Caco-2 (cell line): ENCODE measurements around the gene ASB8. TPM values are rescaled to one million over a fixed set of nuclear protein-coding genes. Genes with fewer than 3 reads are reported as not detected.

Experiments
- BruUV-seq: library from RNA; stranded (reverse); fragments of 400-500 nt; replicated peaks from 2 replicates; lab custom pipeline; 2021; lab: Mats Ljungman, UMichigan
- CTCF ChIA-PET: fragments of 300-600 bp; sonication (Branson Sonifier 250); formaldehyde crosslinking; loops from one replicate; lab custom pipeline; 2022; ENCODE audit warnings: antibody characterized with exemption; lab: Charles Lee
- POLR2A ChIA-PET: fragments of 300-600 bp; sonication (Branson Sonifier 250); formaldehyde crosslinking; loops from one replicate; lab custom pipeline; 2022; ENCODE audit warnings: antibody characterized with exemption; lab: Charles Lee
- DNase-seq, 2 experiments: peaks; one replicate each; pipeline versions ENCODE4 v3.0.0 to v3.0.0-alpha.2; 2020 to 2022
- H3K27me3 ChIP-seq: replicated peaks from 2 replicates; pipeline ENCODE4 v1.6.0; 2011; ENCODE audit warnings: low read length; ENCODE audit not compliant: control insufficient read depth, insufficient read depth
- H3K36me3 ChIP-seq: 2 replicates; pipeline ENCODE4 v1.5.1; 2011; ENCODE audit warnings: low read length; ENCODE audit not compliant: control insufficient read depth, insufficient read depth
- H3K4me1 ChIP-seq: fragments of 250-450 bp; sonication (Bioruptor Pico); 2 replicates; pipeline ENCODE4 v1.5.1; 2020; ENCODE audit warnings: mild to moderate bottlenecking
- H3K4me3 ChIP-seq: 2 replicates; pipeline ENCODE4 v1.5.1; 2011; ENCODE audit warnings: low read depth, mild to moderate bottlenecking, control low read depth, low read length
- H3K9me3 ChIP-seq: fragments of 250-450 bp; sonication (Bioruptor Pico); 2 replicates; pipeline ENCODE4 v1.5.1; 2020; ENCODE audit warnings: mild to moderate bottlenecking, moderate library complexity
- H3K27ac Mint-ChIP-seq: one replicate; pipeline ENCODE4 v1.8.0; 2022; ENCODE audit warnings: mixed read lengths; ENCODE audit not compliant: unreplicated experiment
- H3K27me3 Mint-ChIP-seq: one replicate; pipeline ENCODE4 v1.8.0; 2022; ENCODE audit warnings: mixed read lengths; ENCODE audit not compliant: insufficient read depth, unreplicated experiment
- H3K36me3 Mint-ChIP-seq: one replicate; pipeline ENCODE4 v1.8.0; 2022; ENCODE audit warnings: mild to moderate bottlenecking, mixed read lengths; ENCODE audit not compliant: insufficient read depth, unreplicated experiment
- H3K4me1 Mint-ChIP-seq: one replicate; pipeline ENCODE4 v1.8.0; 2022; ENCODE audit warnings: low read depth, mixed read lengths; ENCODE audit not compliant: unreplicated experiment
- H3K4me3 Mint-ChIP-seq: one replicate; pipeline ENCODE4 v1.8.0; 2022; ENCODE audit warnings: mild to moderate bottlenecking, moderate library complexity, mixed read lengths; ENCODE audit not compliant: unreplicated experiment
- H3K9me3 Mint-ChIP-seq: one replicate; pipeline ENCODE4 v1.8.0; 2022; ENCODE audit warnings: mixed read lengths; ENCODE audit not compliant: unreplicated experiment
- intact Hi-C: fragments of 100-400 bp; cut with micrococcal nuclease; formaldehyde crosslinking; loops from one replicate; pipeline ENCODE4 v1.10.0; 2022; ENCODE audit not compliant: unreplicated experiment
- total RNA-seq: library from RNA; stranded (reverse); gene quantifications from 2 replicates; pipeline ENCODE4 v1.2.3, GENCODE V29; 2022
- TF ChIP-seq, protein P1 (sequence below), 2 experiments: fragments of 200-600 bp in 1 of 2; IDR thresholded peaks; 1 replicate in 1 of 2; 2 replicates in 1 of 2; pipeline versions ENCODE4 v1.5.1 to v1.8.0; 2011 to 2022; ENCODE audit warnings: antibody characterized with exemption in 1 of 2, control low read depth in 1 of 2, inconsistent platforms in 1 of 2, low read depth in 1 of 2, low read length in 1 of 2, mild to moderate bottlenecking in 1 of 2, moderate library complexity in 1 of 2; ENCODE audit not compliant: insufficient read depth in 1 of 2, severe bottlenecking in 1 of 2, unreplicated experiment in 1 of 2

Gene ASB8
- total RNA-seq, 1 experiment from 2014 or later = 30.6 TPM

DNA sequence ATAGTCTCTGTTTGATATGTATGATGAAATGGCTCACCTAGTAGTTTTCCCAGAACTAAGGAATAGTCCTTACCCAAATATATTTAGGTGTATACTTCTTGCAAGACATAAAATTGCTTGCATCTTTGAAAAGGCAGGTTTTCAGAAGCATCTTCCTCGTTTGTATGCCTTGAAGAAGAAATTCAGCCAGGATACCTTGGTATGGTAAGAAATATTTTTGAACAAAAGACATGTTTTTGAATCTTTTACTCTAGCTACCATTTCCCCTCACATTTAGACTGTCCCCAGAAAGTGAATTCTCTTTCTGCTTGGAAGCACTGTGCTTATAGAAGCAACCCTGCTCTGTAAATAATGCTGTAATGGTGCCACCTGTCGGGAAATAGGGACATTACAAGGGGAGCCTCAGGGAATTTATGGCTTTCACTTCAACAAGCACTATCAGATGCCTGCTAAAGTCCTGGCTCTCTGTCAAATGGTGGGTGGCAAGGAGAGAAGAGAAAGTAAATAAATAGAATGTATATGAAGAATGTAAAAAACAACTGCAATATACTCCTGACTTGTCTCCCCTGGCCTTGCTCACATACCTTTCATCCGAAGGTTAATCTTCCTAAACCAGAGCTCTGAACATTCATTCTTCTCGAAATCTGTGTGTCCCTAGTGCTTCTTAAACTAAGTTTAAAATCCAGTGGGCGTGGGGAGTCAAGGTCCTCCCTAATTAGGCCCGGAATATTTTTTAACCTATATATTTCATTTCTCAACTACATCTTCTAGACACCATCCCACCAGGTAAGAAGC is 32.2 kb upstream of the ASB8 start:
- H3K36me3 Mint-ChIP-seq = no peaks in the 10 kb centered on the region
- Histone ChIP-seq H3K27me3 (no peaks in the 10 kb centered on the region), H3K4me1 (peaks cover 24% of the 10 kb centered on the region), H3K4me3 (no peak overlapping the region), H3K9me3 (no peaks in the 10 kb centered on the region), H3K36me3 (no peaks in the 10 kb centered on the region)
- ChIA-PET CTCF (interaction anchor here (0.5 to 1.4 kb wide), 7 partner anchors 8 to 429 kb away, joined by 3 to 5 read pairs (median 4); partner anchors contain the start of gene ASB8), POLR2A (no interaction called here)
- peaks cover 34% of the 10 kb centered on the region for H3K4me1 Mint-ChIP-seq
- DNase-seq = peak; percentile 85 to 87
- H3K27me3 Mint-ChIP-seq = no peaks in the 10 kb centered on the region
- H3K9me3 Mint-ChIP-seq = no peaks in the 10 kb centered on the region
- no peak overlapping the region for H3K4me3 Mint-ChIP-seq
- no peak overlapping the region for H3K27ac Mint-ChIP-seq
- no TSS peak for BruUV-seq
- TF ChIP-seq, protein P1, sequence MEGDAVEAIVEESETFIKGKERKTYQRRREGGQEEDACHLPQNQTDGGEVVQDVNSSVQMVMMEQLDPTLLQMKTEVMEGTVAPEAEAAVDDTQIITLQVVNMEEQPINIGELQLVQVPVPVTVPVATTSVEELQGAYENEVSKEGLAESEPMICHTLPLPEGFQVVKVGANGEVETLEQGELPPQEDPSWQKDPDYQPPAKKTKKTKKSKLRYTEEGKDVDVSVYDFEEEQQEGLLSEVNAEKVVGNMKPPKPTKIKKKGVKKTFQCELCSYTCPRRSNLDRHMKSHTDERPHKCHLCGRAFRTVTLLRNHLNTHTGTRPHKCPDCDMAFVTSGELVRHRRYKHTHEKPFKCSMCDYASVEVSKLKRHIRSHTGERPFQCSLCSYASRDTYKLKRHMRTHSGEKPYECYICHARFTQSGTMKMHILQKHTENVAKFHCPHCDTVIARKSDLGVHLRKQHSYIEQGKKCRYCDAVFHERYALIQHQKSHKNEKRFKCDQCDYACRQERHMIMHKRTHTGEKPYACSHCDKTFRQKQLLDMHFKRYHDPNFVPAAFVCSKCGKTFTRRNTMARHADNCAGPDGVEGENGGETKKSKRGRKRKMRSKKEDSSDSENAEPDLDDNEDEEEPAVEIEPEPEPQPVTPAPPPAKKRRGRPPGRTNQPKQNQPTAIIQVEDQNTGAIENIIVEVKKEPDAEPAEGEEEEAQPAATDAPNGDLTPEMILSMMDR (IDR thresholded peaks at IDR 0.05; ENCODE audit: insufficient read depth in 1 of 2, low read depth in 1 of 2, low read length in 1 of 2, severe bottlenecking in 1 of 2, unreplicated experiment in 1 of 2) = peak; percentile 86 to 93
- intact Hi-C loops = no loop called here

GRCh38 chr12:48187916-48188695 is 30.8 kb upstream of the ASB8 start:
- no peaks in the 10 kb centered on the region for H3K9me3 Mint-ChIP-seq
- Histone ChIP-seq H3K27me3 (no peaks in the 10 kb centered on the region), H3K4me3 (no peak overlapping the region), H3K4me1 (peaks cover 9% of the 10 kb centered on the region; the same call in 1 of the 2 replicates), H3K36me3 (no peaks in the 10 kb centered on the region), H3K9me3 (no peaks in the 10 kb centered on the region)
- H3K27ac Mint-ChIP-seq = no peak overlapping the region
- H3K4me3 Mint-ChIP-seq = no peak overlapping the region
- H3K36me3 Mint-ChIP-seq = no peaks in the 10 kb centered on the region
- intact Hi-C loops = no loop called here
- POLR2A ChIA-PET = no interaction called here
- H3K27me3 Mint-ChIP-seq = no peaks in the 10 kb centered on the region
- peaks cover 20% of the 10 kb centered on the region for H3K4me1 Mint-ChIP-seq
- no peak for DNase-seq
- CTCF ChIA-PET = no interaction called here
- TF ChIP-seq, protein P1 (IDR thresholded peaks at IDR 0.05; ENCODE audit: insufficient read depth in 1 of 2, low read depth in 1 of 2, low read length in 1 of 2, severe bottlenecking in 1 of 2, unreplicated experiment in 1 of 2) = no peak
- BruUV-seq = no TSS peak

GRCh38 chr12:48185181-48185919 is 28.0 kb upstream of the ASB8 start:
- no TSS peak for BruUV-seq

More at GRCh38 chr12:48185181-48185919, 28.0 kb upstream of the ASB8 start:
- Mint-ChIP-seq H3K36me3 (no peaks in the 10 kb centered on the region), H3K4me3 (peak overlapping the region; percentile 18), H3K27me3 (peaks cover 10% of the 10 kb centered on the region), H3K27ac (no peak overlapping the region), H3K9me3 (no peaks in the 10 kb centered on the region), H3K4me1 (peaks cover 22% of the 10 kb centered on the region)
- Histone ChIP-seq H3K27me3 (no peaks in the 10 kb centered on the region), H3K9me3 (no peaks in the 10 kb centered on the region), H3K4me1 (peaks cover 10% of the 10 kb centered on the region), H3K4me3 (no peak overlapping the region), H3K36me3 (no peaks in the 10 kb centered on the region)
- intact Hi-C loops = no loop called here
- no peak for DNase-seq
- POLR2A ChIA-PET = interaction anchor here (0.6 kb wide), 1 partner anchor 220 kb away, joined by 3 read pairs; no protein-coding TSS in a partner anchor
- CTCF ChIA-PET = no interaction called here
- TF ChIP-seq, protein P1 (IDR thresholded peaks at IDR 0.05; ENCODE audit: insufficient read depth in 1 of 2, low read depth in 1 of 2, low read length in 1 of 2, severe bottlenecking in 1 of 2, unreplicated experiment in 1 of 2) = no peak
